Upper lobe of right lung (tissue), 1 donor: Measurements from ENCODE around the gene AK8. TPM values are rescaled to one million over a fixed set of nuclear protein-coding genes. Genes with fewer than 3 reads are reported as not detected.
A peak's percentile ranks its signal among the peaks of the same experiment; 100 is the strongest.

Source experiments
- ATAC-seq: fragments of 200-7000 bp; cut with Tn5 transposase; one replicate; pipeline ENCODE4 v1.9.1; 2020; ENCODE audit warnings: mild to moderate bottlenecking, moderate library complexity
- DNase-seq: peaks from one replicate; pipeline ENCODE4 v3.0.0-alpha.2; 2020
- H3K27ac ChIP-seq: fragments of 200-600 bp; one replicate; pipeline ENCODE4 v1.8.0; 2022
- H3K27me3 ChIP-seq: fragments of 200-600 bp; one replicate; pipeline ENCODE4 v1.8.0; 2022; ENCODE audit warnings: mild to moderate bottlenecking
- H3K36me3 ChIP-seq: fragments of 200-600 bp; one replicate; pipeline ENCODE4 v1.8.0; 2022
- H3K4me1 ChIP-seq: fragments of 200-600 bp; one replicate; pipeline ENCODE4 v1.8.0; 2022
- H3K4me3 ChIP-seq: fragments of 200-600 bp; one replicate; pipeline ENCODE4 v1.8.0; 2022; ENCODE audit warnings: mild to moderate bottlenecking
- H3K9me3 ChIP-seq: fragments of 200-600 bp; one replicate; pipeline ENCODE4 v1.8.0; 2022
- CTCF ChIP-seq: fragments of 200-600 bp; IDR thresholded peaks from one replicate; pipeline ENCODE4 v1.8.0; 2022; ENCODE audit warnings: antibody characterized with exemption
- intact Hi-C: fragments of 100-400 bp; cut with DNase I; formaldehyde crosslinking; loops from one replicate; pipeline ENCODE4 v1.11.0; 2022
- total RNA-seq: library from RNA; stranded (reverse); fragmentation: NEBNext Ultra II Directional; extraction: Animal tissue kit (Norgen Biotek cat#: 25700); gene quantifications from one replicate; pipeline ENCODE4 v1.2.1, GENCODE V29; 2021
- donor health status: DM: no; HTN: yes; CAD: no; lungs with severe emphysema.

The AK8 gene
- total RNA-seq, 1 donor from 2014 or later = 0.55 TPM

GRCh38 chr9:132894862-132895835, 17.1 kb upstream of the AK8 start:
- ATAC-seq (peak; percentile 63), DNase-seq (no peak)
- H3K27me3 ChIP-seq = no peaks in the 10 kb centered on the region
- peaks cover 6% of the 10 kb centered on the region for H3K4me1 ChIP-seq
- TF ChIP-seq CTCF = no peak
- H3K27ac ChIP-seq = no peak overlapping the region
- intact Hi-C loops = no loop called here
- no peaks in the 10 kb centered on the region for H3K9me3 ChIP-seq
- H3K4me3 ChIP-seq = no peak overlapping the region
- H3K36me3 ChIP-seq = peaks cover 57% of the 10 kb centered on the region

GRCh38 chr9:132894346-132894745, 16.3 kb upstream of the AK8 start:
- intact Hi-C loops = no loop called here
- Histone ChIP-seq H3K36me3 (peaks cover 49% of the 10 kb centered on the region), H3K27ac (no peak overlapping the region), H3K27me3 (no peaks in the 10 kb centered on the region), H3K9me3 (no peaks in the 10 kb centered on the region), H3K4me3 (no peak overlapping the region), H3K4me1 (peaks cover 6% of the 10 kb centered on the region)
- no peak for TF ChIP-seq CTCF
- ATAC-seq (peak; percentile 54), DNase-seq (no peak)

- peaks cover 33% of the 10 kb centered on the region for H3K36me3 ChIP-seq
- H3K27ac ChIP-seq = no peak overlapping the region
- TF ChIP-seq CTCF = no peak
- DNase-seq = no peak
- H3K4me1 ChIP-seq = peaks cover 6% of the 10 kb centered on the region
- H3K4me3 ChIP-seq = no peak overlapping the region
- H3K9me3 ChIP-seq = no peaks in the 10 kb centered on the region
- peak; percentile 77 for ATAC-seq
- H3K27me3 ChIP-seq = no peaks in the 10 kb centered on the region
- intact Hi-C loops = no loop called here
Observed at GRCh38 chr9:132892400-132892799, 14.3 kb upstream of the AK8 start.

GRCh38 chr9:132888151-132888550, 10.1 kb upstream of the AK8 start:
- no peak for TF ChIP-seq CTCF
- H3K27me3 ChIP-seq = no peaks in the 10 kb centered on the region
- no peak for ATAC-seq
- no peak overlapping the region for H3K27ac ChIP-seq
- H3K4me1 ChIP-seq = no peaks in the 10 kb centered on the region
- no peak for DNase-seq
- intact Hi-C loops = no loop called here
- no peaks in the 10 kb centered on the region for H3K36me3 ChIP-seq
- no peaks in the 10 kb centered on the region for H3K9me3 ChIP-seq
- H3K4me3 ChIP-seq = no peak overlapping the region

- Histone ChIP-seq H3K4me1 (no peaks in the 10 kb centered on the region), H3K4me3 (no peak overlapping the region), H3K9me3 (no peaks in the 10 kb centered on the region), H3K36me3 (no peaks in the 10 kb centered on the region), H3K27me3 (no peaks in the 10 kb centered on the region), H3K27ac (no peak overlapping the region)
- TF ChIP-seq CTCF = no peak
- no peak for ATAC-seq
- no peak for DNase-seq
- intact Hi-C loops = no loop called here
Observed at GRCh38 chr9:132887181-132888120, 9.4 kb upstream of the AK8 start.
